ENCODE data around the gene STARD10. TPM values are rescaled to one million over a fixed set of nuclear protein-coding genes. Genes with fewer than 3 reads are reported as not detected.
A peak's percentile ranks its signal among the peaks of the same experiment; 100 is the strongest.

Gene STARD10
- total and polyA plus RNA-seq, 3 donors from 2014 or later: 130 to 379 (median 202) TPM

- intact Hi-C loops (cut with DNase I; ENCODE audit: low total_unique reads): no loop called here
- WGBS, 2 donors: 93 to 95% methylated on average over 9 to 10 of the region's 10 CpGs
These were observed 9.2 kb downstream of the STARD10 start for GRCh38 chr11:72784662-72785061.

GRCh38 chr11:72783144-72783905 lies 10.5 kb downstream of the STARD10 start:
- intact Hi-C loops (cut with DNase I; ENCODE audit: low total_unique reads): no loop called here
- no peaks in the 10 kb centered on the region for H3K9me3 ChIP-seq
- H3K27ac ChIP-seq: no peak overlapping the region
- no peaks in the 10 kb centered on the region for H3K27me3 ChIP-seq
- no peak overlapping the region for H3K4me3 ChIP-seq
- TF ChIP-seq POLR2A (IDR thresholded peaks at IDR 0.05): no peak
- no peak for TF ChIP-seq CTCF (IDR thresholded peaks at IDR 0.05)
- DNase-seq: no peak
- H3K36me3 ChIP-seq (ENCODE audit: low read depth, missing control alignments): no peaks in the 10 kb centered on the region
- 83 to 85% methylated on average over 2 of the region's 2 CpGs for WGBS, 2 donors
- H3K4me1 ChIP-seq: peaks cover 9% of the 10 kb centered on the region

More at GRCh38 chr11:72784662-72785061, 9.2 kb downstream of the STARD10 start:
- H3K4me1 ChIP-seq: peaks cover 9% of the 10 kb centered on the region
- no peaks in the 10 kb centered on the region for H3K36me3 ChIP-seq (ENCODE audit: low read depth, missing control alignments)
- H3K4me3 ChIP-seq: no peak overlapping the region
- H3K27ac ChIP-seq: no peak overlapping the region
- no peak for TF ChIP-seq CTCF (IDR thresholded peaks at IDR 0.05)
- no peak for TF ChIP-seq POLR2A (IDR thresholded peaks at IDR 0.05)
- no peaks in the 10 kb centered on the region for H3K9me3 ChIP-seq
- H3K27me3 ChIP-seq: no peaks in the 10 kb centered on the region
- no peak for DNase-seq

GRCh38 chr11:72782081-72782920 lies 11.5 kb downstream of the STARD10 start:
- intact Hi-C loops (cut with DNase I; ENCODE audit: low total_unique reads): no loop called here
- Histone ChIP-seq H3K4me3 (peak overlapping the region; percentile 45 to 62), H3K27ac (no peak overlapping the region), H3K36me3 (ENCODE audit: low read depth, missing control alignments) (no peaks in the 10 kb centered on the region), H3K27me3 (no peaks in the 10 kb centered on the region), H3K9me3 (no peaks in the 10 kb centered on the region), H3K4me1 (peaks cover 12% of the 10 kb centered on the region)
- peak; percentile 54 for DNase-seq
- 39 to 44% methylated on average over 13 to 14 of the region's 14 CpGs for WGBS, 2 donors
- TF ChIP-seq POLR2A (IDR thresholded peaks at IDR 0.05): no peak
- TF ChIP-seq CTCF (IDR thresholded peaks at IDR 0.05): no peak

GRCh38 chr11:72781313-72782080 lies 12.3 kb downstream of the STARD10 start:
- TF ChIP-seq POLR2A (IDR thresholded peaks at IDR 0.05) (no peak), CTCF (IDR thresholded peaks at IDR 0.05) (no peak)
- peak overlapping the region; percentile 61 to 62 for H3K4me3 ChIP-seq
- WGBS, 2 donors: 1% methylated on average over 20 to 21 of the region's 89 CpGs
- intact Hi-C loops (cut with DNase I; ENCODE audit: low total_unique reads): no loop called here
- no peaks in the 10 kb centered on the region for H3K27me3 ChIP-seq
- H3K9me3 ChIP-seq: no peaks in the 10 kb centered on the region
- H3K27ac ChIP-seq: peak overlapping the region in 1 of 2 donors; percentile 41
- no peaks in the 10 kb centered on the region for H3K36me3 ChIP-seq (ENCODE audit: low read depth, missing control alignments)
- H3K4me1 ChIP-seq: peaks cover 16% of the 10 kb centered on the region
- peak; percentile 48 for DNase-seq

Measured in testis (tissue), 3 donors.